C4-2B (cell line): ENCODE measurements around the gene MKNK1.

Experiments
- CTCF ChIP-seq: fragments of 450-650 bp; conservative IDR thresholded peaks from 2 replicates; pipeline ENCODE4 v1.5.1; 2017; ENCODE audit warnings: mild to moderate bottlenecking
- ZFX ChIP-seq: fragments of 450-650 bp; IDR thresholded peaks from 2 replicates; pipeline ENCODE4 v1.6.1; 2017

GRCh38 chr1:46594063-46594462 lies 10.0 kb downstream of the MKNK1 start:
- TF ChIP-seq ZFX, result no peak
- no peak for TF ChIP-seq CTCF
